Caco-2 (cell line): ENCODE measurements around the gene SOX9. TPM values are rescaled to one million over a fixed set of nuclear protein-coding genes. Genes with fewer than 3 reads are reported as not detected.

Experiments
- BruUV-seq: library from RNA; stranded (reverse); fragments of 400-500 nt; replicated peaks from 2 replicates; lab custom pipeline; 2021; lab: Mats Ljungman, UMichigan
- CTCF ChIA-PET: fragments of 300-600 bp; sonication (Branson Sonifier 250); formaldehyde crosslinking; loops from one replicate; lab custom pipeline; 2022; ENCODE audit warnings: antibody characterized with exemption; lab: Charles Lee
- POLR2A ChIA-PET: fragments of 300-600 bp; sonication (Branson Sonifier 250); formaldehyde crosslinking; loops from one replicate; lab custom pipeline; 2022; ENCODE audit warnings: antibody characterized with exemption; lab: Charles Lee
- DNase-seq, 2 experiments: peaks; one replicate each; pipeline versions ENCODE4 v3.0.0 to v3.0.0-alpha.2; 2020 to 2022
- H3K27me3 ChIP-seq: replicated peaks from 2 replicates; pipeline ENCODE4 v1.6.0; 2011; ENCODE audit warnings: low read length; ENCODE audit not compliant: control insufficient read depth, insufficient read depth
- H3K36me3 ChIP-seq: 2 replicates; pipeline ENCODE4 v1.5.1; 2011; ENCODE audit warnings: low read length; ENCODE audit not compliant: control insufficient read depth, insufficient read depth
- H3K4me1 ChIP-seq: fragments of 250-450 bp; sonication (Bioruptor Pico); 2 replicates; pipeline ENCODE4 v1.5.1; 2020; ENCODE audit warnings: mild to moderate bottlenecking
- H3K4me3 ChIP-seq: 2 replicates; pipeline ENCODE4 v1.5.1; 2011; ENCODE audit warnings: low read depth, mild to moderate bottlenecking, control low read depth, low read length
- H3K9me3 ChIP-seq: fragments of 250-450 bp; sonication (Bioruptor Pico); 2 replicates; pipeline ENCODE4 v1.5.1; 2020; ENCODE audit warnings: mild to moderate bottlenecking, moderate library complexity
- H3K27ac Mint-ChIP-seq: one replicate; pipeline ENCODE4 v1.8.0; 2022; ENCODE audit warnings: mixed read lengths; ENCODE audit not compliant: unreplicated experiment
- H3K27me3 Mint-ChIP-seq: one replicate; pipeline ENCODE4 v1.8.0; 2022; ENCODE audit warnings: mixed read lengths; ENCODE audit not compliant: insufficient read depth, unreplicated experiment
- H3K36me3 Mint-ChIP-seq: one replicate; pipeline ENCODE4 v1.8.0; 2022; ENCODE audit warnings: mild to moderate bottlenecking, mixed read lengths; ENCODE audit not compliant: insufficient read depth, unreplicated experiment
- H3K4me1 Mint-ChIP-seq: one replicate; pipeline ENCODE4 v1.8.0; 2022; ENCODE audit warnings: low read depth, mixed read lengths; ENCODE audit not compliant: unreplicated experiment
- H3K4me3 Mint-ChIP-seq: one replicate; pipeline ENCODE4 v1.8.0; 2022; ENCODE audit warnings: mild to moderate bottlenecking, moderate library complexity, mixed read lengths; ENCODE audit not compliant: unreplicated experiment
- H3K9me3 Mint-ChIP-seq: one replicate; pipeline ENCODE4 v1.8.0; 2022; ENCODE audit warnings: mixed read lengths; ENCODE audit not compliant: unreplicated experiment
- intact Hi-C: fragments of 100-400 bp; cut with micrococcal nuclease; formaldehyde crosslinking; loops from one replicate; pipeline ENCODE4 v1.10.0; 2022; ENCODE audit not compliant: unreplicated experiment
- total RNA-seq: library from RNA; stranded (reverse); gene quantifications from 2 replicates; pipeline ENCODE4 v1.2.3, GENCODE V29; 2022
- TF ChIP-seq, protein P1 (sequence below), 2 experiments: fragments of 200-600 bp in 1 of 2; IDR thresholded peaks; 1 replicate in 1 of 2; 2 replicates in 1 of 2; pipeline versions ENCODE4 v1.5.1 to v1.8.0; 2011 to 2022; ENCODE audit warnings: antibody characterized with exemption in 1 of 2, control low read depth in 1 of 2, inconsistent platforms in 1 of 2, low read depth in 1 of 2, low read length in 1 of 2, mild to moderate bottlenecking in 1 of 2, moderate library complexity in 1 of 2; ENCODE audit not compliant: insufficient read depth in 1 of 2, severe bottlenecking in 1 of 2, unreplicated experiment in 1 of 2

The SOX9 gene
- total RNA-seq, 1 experiment from 2014 or later: 46.2 TPM

GRCh38 chr17:72101526-72101925 is 19.3 kb upstream of the SOX9 start:
- no peaks in the 10 kb centered on the region for H3K9me3 ChIP-seq
- Mint-ChIP-seq H3K27ac (no peak overlapping the region), H3K4me3 (no peak overlapping the region), H3K36me3 (no peaks in the 10 kb centered on the region), H3K4me1 (no peaks in the 10 kb centered on the region), H3K27me3 (no peaks in the 10 kb centered on the region), H3K9me3 (no peaks in the 10 kb centered on the region)
- intact Hi-C loops: no loop called here
- no peaks in the 10 kb centered on the region for H3K4me1 ChIP-seq
- CTCF ChIA-PET: no interaction called here
- DNase-seq: no peak
- POLR2A ChIA-PET: no interaction called here
- BruUV-seq: no TSS peak
- TF ChIP-seq, protein P1, sequence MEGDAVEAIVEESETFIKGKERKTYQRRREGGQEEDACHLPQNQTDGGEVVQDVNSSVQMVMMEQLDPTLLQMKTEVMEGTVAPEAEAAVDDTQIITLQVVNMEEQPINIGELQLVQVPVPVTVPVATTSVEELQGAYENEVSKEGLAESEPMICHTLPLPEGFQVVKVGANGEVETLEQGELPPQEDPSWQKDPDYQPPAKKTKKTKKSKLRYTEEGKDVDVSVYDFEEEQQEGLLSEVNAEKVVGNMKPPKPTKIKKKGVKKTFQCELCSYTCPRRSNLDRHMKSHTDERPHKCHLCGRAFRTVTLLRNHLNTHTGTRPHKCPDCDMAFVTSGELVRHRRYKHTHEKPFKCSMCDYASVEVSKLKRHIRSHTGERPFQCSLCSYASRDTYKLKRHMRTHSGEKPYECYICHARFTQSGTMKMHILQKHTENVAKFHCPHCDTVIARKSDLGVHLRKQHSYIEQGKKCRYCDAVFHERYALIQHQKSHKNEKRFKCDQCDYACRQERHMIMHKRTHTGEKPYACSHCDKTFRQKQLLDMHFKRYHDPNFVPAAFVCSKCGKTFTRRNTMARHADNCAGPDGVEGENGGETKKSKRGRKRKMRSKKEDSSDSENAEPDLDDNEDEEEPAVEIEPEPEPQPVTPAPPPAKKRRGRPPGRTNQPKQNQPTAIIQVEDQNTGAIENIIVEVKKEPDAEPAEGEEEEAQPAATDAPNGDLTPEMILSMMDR (IDR thresholded peaks at IDR 0.05; ENCODE audit: insufficient read depth in 1 of 2, low read depth in 1 of 2, low read length in 1 of 2, severe bottlenecking in 1 of 2, unreplicated experiment in 1 of 2): no peak
- H3K36me3 ChIP-seq: no peaks in the 10 kb centered on the region
- no peaks in the 10 kb centered on the region for H3K27me3 ChIP-seq
- H3K4me3 ChIP-seq: no peak overlapping the region

DNA sequence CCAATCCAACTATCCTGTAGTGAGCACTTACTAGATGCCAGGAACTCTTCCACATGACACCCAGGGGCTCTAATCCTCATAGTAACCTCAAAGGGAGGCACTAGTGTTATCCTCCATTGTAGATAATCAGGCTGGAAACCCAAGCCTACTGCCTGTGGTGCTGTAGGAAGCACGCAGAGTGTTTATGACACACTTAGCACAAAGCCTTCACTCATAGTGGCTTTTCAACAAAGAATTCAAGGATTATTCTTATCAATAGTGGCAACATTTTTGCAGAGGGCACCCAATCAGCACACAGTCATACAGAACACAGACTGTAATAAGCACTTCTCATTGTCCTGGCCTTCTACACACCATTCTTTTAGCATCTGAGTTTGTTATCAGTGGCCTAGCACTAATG is 18.5 kb upstream of the SOX9 start:
- TF ChIP-seq, protein P1 (IDR thresholded peaks at IDR 0.05; ENCODE audit: insufficient read depth in 1 of 2, low read depth in 1 of 2, low read length in 1 of 2, severe bottlenecking in 1 of 2, unreplicated experiment in 1 of 2): no peak
- CTCF ChIA-PET: no interaction called here
- no TSS peak for BruUV-seq
- H3K36me3 Mint-ChIP-seq: no peaks in the 10 kb centered on the region
- no peak overlapping the region for H3K4me3 ChIP-seq
- H3K27ac Mint-ChIP-seq: no peak overlapping the region
- no peak for DNase-seq
- no peaks in the 10 kb centered on the region for H3K9me3 Mint-ChIP-seq
- no peaks in the 10 kb centered on the region for H3K4me1 Mint-ChIP-seq
- POLR2A ChIA-PET: no interaction called here
- no peaks in the 10 kb centered on the region for H3K4me1 ChIP-seq
- intact Hi-C loops: no loop called here
- H3K9me3 ChIP-seq: no peaks in the 10 kb centered on the region
- H3K27me3 ChIP-seq: no peaks in the 10 kb centered on the region
- H3K4me3 Mint-ChIP-seq: no peak overlapping the region
- no peaks in the 10 kb centered on the region for H3K36me3 ChIP-seq
- no peaks in the 10 kb centered on the region for H3K27me3 Mint-ChIP-seq

- no peak overlapping the region for H3K4me3 Mint-ChIP-seq
- intact Hi-C loops: no loop called here
- no peaks in the 10 kb centered on the region for H3K36me3 Mint-ChIP-seq
- TF ChIP-seq, protein P1 (IDR thresholded peaks at IDR 0.05; ENCODE audit: insufficient read depth in 1 of 2, low read depth in 1 of 2, low read length in 1 of 2, severe bottlenecking in 1 of 2, unreplicated experiment in 1 of 2): no peak
- H3K4me1 Mint-ChIP-seq: no peaks in the 10 kb centered on the region
- Histone ChIP-seq H3K4me3 (no peak overlapping the region), H3K9me3 (no peaks in the 10 kb centered on the region), H3K36me3 (no peaks in the 10 kb centered on the region), H3K4me1 (no peaks in the 10 kb centered on the region), H3K27me3 (no peaks in the 10 kb centered on the region)
- BruUV-seq: no TSS peak
- ChIA-PET POLR2A (no interaction called here), CTCF (no interaction called here)
- no peaks in the 10 kb centered on the region for H3K9me3 Mint-ChIP-seq
- DNase-seq: no peak
- H3K27ac Mint-ChIP-seq: no peak overlapping the region
- H3K27me3 Mint-ChIP-seq: no peaks in the 10 kb centered on the region
These were observed 16.5 kb upstream of the SOX9 start for GRCh38 chr17:72104164-72104862.
